WERI-Rb-1 (cell line): ENCODE data around the gene CPN1.

Experiments used
- DNase-seq: peaks from one replicate; pipeline ENCODE4 v3.0.0-alpha.2; 2020
- H3K27ac ChIP-seq: fragments of 250-450 bp; sonication (Bioruptor Pico); 2 replicates; pipeline ENCODE4 v1.5.1; 2020; ENCODE audit warnings: mild to moderate bottlenecking, moderate library complexity
- H3K27me3 ChIP-seq: fragments of 250-450 bp; sonication (Bioruptor Pico); 2 replicates; pipeline ENCODE4 v1.5.1; 2021; ENCODE audit warnings: mild to moderate bottlenecking, low read depth, moderate library complexity; ENCODE audit not compliant: insufficient read depth, severe bottlenecking
- H3K36me3 ChIP-seq: fragments of 250-450 bp; sonication (Bioruptor Pico); 2 replicates; pipeline ENCODE4 v1.5.1; 2020; ENCODE audit warnings: mild to moderate bottlenecking, moderate library complexity
- H3K4me3 ChIP-seq: 2 replicates; pipeline ENCODE4 v1.5.1; 2011; ENCODE audit warnings: low read depth, mild to moderate bottlenecking, control low read depth, low read length
- H3K9me3 ChIP-seq: fragments of 250-450 bp; sonication (Bioruptor Pico); 2 replicates; pipeline ENCODE4 v1.5.1; 2021; ENCODE audit warnings: mild to moderate bottlenecking, moderate library complexity; ENCODE audit not compliant: severe bottlenecking
- CTCF ChIP-seq: IDR thresholded peaks from 2 replicates; pipeline ENCODE4 v1.5.1; 2011; ENCODE audit warnings: low read depth, mild to moderate bottlenecking, control low read depth, inconsistent platforms, low read length

The CPN1 gene

GRCh38 chr10:99995269-99995668 is 86.4 kb downstream of the CPN1 start:
- Histone ChIP-seq H3K27ac (no peak overlapping the region), H3K36me3 (no peaks in the 10 kb centered on the region)
- TF ChIP-seq CTCF: no peak

GRCh38 chr10:99994801-99995200 is 86.9 kb downstream of the CPN1 start:
- TF ChIP-seq CTCF: no peak
- no peak for DNase-seq
- H3K27ac ChIP-seq: no peak overlapping the region
- H3K27me3 ChIP-seq: no peaks in the 10 kb centered on the region
- H3K4me3 ChIP-seq: no peak overlapping the region
- H3K36me3 ChIP-seq: no peaks in the 10 kb centered on the region
- no peaks in the 10 kb centered on the region for H3K9me3 ChIP-seq

More at GRCh38 chr10:99995269-99995668, 86.4 kb downstream of the CPN1 start:
- H3K9me3 ChIP-seq: no peaks in the 10 kb centered on the region
- no peak for DNase-seq
- no peak overlapping the region for H3K4me3 ChIP-seq
- no peaks in the 10 kb centered on the region for H3K27me3 ChIP-seq

GRCh38 chr10:99993701-99994689 is 87.7 kb downstream of the CPN1 start:
- Histone ChIP-seq H3K9me3 (no peaks in the 10 kb centered on the region), H3K36me3 (no peaks in the 10 kb centered on the region), H3K27me3 (no peaks in the 10 kb centered on the region), H3K4me3 (no peak overlapping the region), H3K27ac (no peak overlapping the region)
- DNase-seq: no peak
- no peak for TF ChIP-seq CTCF
